ENCODE results near the gene VPS18. TPM values are rescaled to one million over a fixed set of nuclear protein-coding genes. Genes with fewer than 3 reads are reported as not detected.

The VPS18 gene
- total RNA-seq, 1 donor from 2014 or later: 21.3 TPM

DNA sequence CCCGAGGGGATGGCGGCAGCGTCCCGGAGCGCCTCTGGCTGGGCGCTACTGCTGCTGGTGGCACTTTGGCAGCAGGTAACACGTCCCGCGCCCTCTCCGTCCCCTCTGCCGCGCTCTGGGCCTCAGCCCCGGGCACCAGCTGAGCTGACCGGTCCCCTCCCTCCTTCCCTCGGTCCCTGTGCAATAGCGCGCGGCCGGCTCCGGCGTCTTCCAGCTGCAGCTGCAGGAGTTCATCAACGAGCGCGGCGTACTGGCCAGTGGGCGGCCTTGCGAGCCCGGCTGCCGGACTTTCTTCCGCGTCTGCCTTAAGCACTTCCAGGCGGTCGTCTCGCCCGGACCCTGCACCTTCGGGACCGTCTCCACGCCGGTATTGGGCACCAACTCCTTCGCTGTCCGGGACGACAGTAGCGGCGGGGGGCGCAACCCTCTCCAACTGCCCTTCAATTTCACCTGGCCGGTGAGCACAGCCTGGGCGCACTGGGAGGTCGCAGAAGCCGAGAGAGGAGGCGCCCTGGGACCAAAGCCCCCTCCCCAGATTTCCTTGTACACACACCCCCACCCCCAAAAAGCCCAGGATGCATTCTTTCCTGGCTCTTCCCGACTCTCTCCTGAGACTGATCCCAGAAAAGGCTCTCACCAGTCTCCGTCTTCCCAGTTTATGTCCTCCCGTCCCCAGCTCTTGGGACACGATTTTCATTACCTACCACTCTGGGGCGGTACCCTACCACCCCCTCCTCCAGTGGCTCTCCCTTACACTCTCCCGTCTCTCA lies 35.6 kb downstream of the VPS18 start:
- DNase-seq: peak; percentile 57
- peaks cover 94% of the 10 kb centered on the region for H3K4me1 ChIP-seq
- H3K9me3 ChIP-seq (replicated peaks): no peaks in the 10 kb centered on the region
- H3K4me3 ChIP-seq: peak overlapping the region; percentile 77
- intact Hi-C loops (cut with micrococcal nuclease): no loop called here
- peaks cover 72% of the 10 kb centered on the region for H3K27me3 ChIP-seq (ENCODE audit: low read depth)
- H3K27ac ChIP-seq (replicated peaks): peak overlapping the region; percentile 92
- H3K36me3 ChIP-seq: peaks cover 24% of the 10 kb centered on the region
- TF ChIP-seq, protein P1, sequence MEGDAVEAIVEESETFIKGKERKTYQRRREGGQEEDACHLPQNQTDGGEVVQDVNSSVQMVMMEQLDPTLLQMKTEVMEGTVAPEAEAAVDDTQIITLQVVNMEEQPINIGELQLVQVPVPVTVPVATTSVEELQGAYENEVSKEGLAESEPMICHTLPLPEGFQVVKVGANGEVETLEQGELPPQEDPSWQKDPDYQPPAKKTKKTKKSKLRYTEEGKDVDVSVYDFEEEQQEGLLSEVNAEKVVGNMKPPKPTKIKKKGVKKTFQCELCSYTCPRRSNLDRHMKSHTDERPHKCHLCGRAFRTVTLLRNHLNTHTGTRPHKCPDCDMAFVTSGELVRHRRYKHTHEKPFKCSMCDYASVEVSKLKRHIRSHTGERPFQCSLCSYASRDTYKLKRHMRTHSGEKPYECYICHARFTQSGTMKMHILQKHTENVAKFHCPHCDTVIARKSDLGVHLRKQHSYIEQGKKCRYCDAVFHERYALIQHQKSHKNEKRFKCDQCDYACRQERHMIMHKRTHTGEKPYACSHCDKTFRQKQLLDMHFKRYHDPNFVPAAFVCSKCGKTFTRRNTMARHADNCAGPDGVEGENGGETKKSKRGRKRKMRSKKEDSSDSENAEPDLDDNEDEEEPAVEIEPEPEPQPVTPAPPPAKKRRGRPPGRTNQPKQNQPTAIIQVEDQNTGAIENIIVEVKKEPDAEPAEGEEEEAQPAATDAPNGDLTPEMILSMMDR (IDR thresholded peaks at IDR 0.05; ENCODE audit: borderline replicate concordance): no peak

GRCh38 chr15:40930430-40931299 lies 36.4 kb downstream of the VPS18 start:
- peak; percentile 70 for DNase-seq
- Histone ChIP-seq H3K4me3 (peak overlapping the region; percentile 77), H3K36me3 (peaks cover 32% of the 10 kb centered on the region), H3K9me3 (replicated peaks) (no peaks in the 10 kb centered on the region), H3K27me3 (ENCODE audit: low read depth) (peaks cover 67% of the 10 kb centered on the region), H3K4me1 (peaks cover 100% of the 10 kb centered on the region), H3K27ac (replicated peaks) (peak overlapping the region; percentile 92)
- TF ChIP-seq, protein P1 (IDR thresholded peaks at IDR 0.05; ENCODE audit: borderline replicate concordance): peak; percentile 63
- intact Hi-C loops (cut with micrococcal nuclease): no loop called here

GRCh38 chr15:40931300-40932142 lies 37.3 kb downstream of the VPS18 start:
- no peak for DNase-seq

GRCh38 chr15:40932156-40932555 lies 37.9 kb downstream of the VPS18 start:
- TF ChIP-seq, protein P1 (IDR thresholded peaks at IDR 0.05; ENCODE audit: borderline replicate concordance): no peak
- peak overlapping the region; percentile 92 for H3K27ac ChIP-seq (replicated peaks)

More at GRCh38 chr15:40931300-40932142, 37.3 kb downstream of the VPS18 start:
- Histone ChIP-seq H3K27me3 (ENCODE audit: low read depth) (peaks cover 59% of the 10 kb centered on the region), H3K9me3 (replicated peaks) (no peaks in the 10 kb centered on the region), H3K4me1 (peaks cover 100% of the 10 kb centered on the region), H3K36me3 (peaks cover 34% of the 10 kb centered on the region), H3K4me3 (peak overlapping the region; percentile 77), H3K27ac (replicated peaks) (peak overlapping the region; percentile 92)
- TF ChIP-seq, protein P1 (IDR thresholded peaks at IDR 0.05; ENCODE audit: borderline replicate concordance): no peak
- intact Hi-C loops (cut with micrococcal nuclease): no loop called here

More at GRCh38 chr15:40932156-40932555, 37.9 kb downstream of the VPS18 start:
- Histone ChIP-seq H3K4me3 (peak overlapping the region; percentile 77), H3K27me3 (ENCODE audit: low read depth) (peaks cover 52% of the 10 kb centered on the region), H3K4me1 (peaks cover 100% of the 10 kb centered on the region), H3K36me3 (peaks cover 40% of the 10 kb centered on the region), H3K9me3 (replicated peaks) (no peaks in the 10 kb centered on the region)
- intact Hi-C loops (cut with micrococcal nuclease): no loop called here
- DNase-seq: no peak

All from left ventricle myocardium inferior (tissue), 1 donor.